Transverse colon (tissue), 4 donors: ENCODE measurements around the gene PGM2.

Source experiments
- CTCF ChIP-seq, 5 experiments: fragments of 200-600 bp in 3 of 5; fragments of 450-650 bp in 2 of 5; sonication (generic) in 3 of 5; IDR thresholded peaks; 1 replicate in 2 of 5; 2 replicates in 3 of 5; pipeline ENCODE4 v1.5.1; 2016 to 2017; ENCODE audit warnings: antibody characterized with exemption in 5 of 5, inconsistent platforms in 3 of 5, mild to moderate bottlenecking in 2 of 5, moderate library complexity in 1 of 5
- POLR2A ChIP-seq: fragments of 450-650 bp; IDR thresholded peaks from one replicate; pipeline ENCODE4 v1.6.1; 2016; ENCODE audit warnings: antibody characterized with exemption, mild to moderate bottlenecking, moderate library complexity
- POLR2AphosphoS5 ChIP-seq, 3 donors: sonication (generic); formaldehyde crosslinking; IDR thresholded peaks; one replicate each; pipeline ENCODE4 v1.6.1; 2016; ENCODE audit warnings: antibody characterized with exemption in 3 of 3

GRCh38 chr4:37904824-37905223, 78.3 kb downstream of the PGM2 start:
- TF ChIP-seq POLR2A (no peak), CTCF (IDR thresholded peaks at IDR 0.05) (no peak), POLR2AphosphoS5 (IDR thresholded peaks at IDR 0.05) (no peak)
